SK-N-MC (cell line): ENCODE results near the gene TFEB.

ENCODE experiments used
- EZH2 ChIP-seq: fragments of 200-600 bp; sonication (generic); IDR thresholded peaks from one replicate; pipeline ENCODE4 v1.6.1; 2017; ENCODE audit warnings: antibody characterized with exemption
- FOXP2 ChIP-seq: optimal IDR thresholded peaks from 2 replicates; pipeline ENCODE3; 2011; ENCODE audit warnings: mild to moderate bottlenecking, moderate library complexity; ENCODE audit not compliant: insufficient read depth; ENCODE audit errors: extremely low read length, control extremely low read depth
- POLR2AphosphoS5 ChIP-seq: IDR thresholded peaks from 2 replicates; pipeline ENCODE4 v1.6.1; 2012; ENCODE audit warnings: mild to moderate bottlenecking, low read depth, low read length, borderline replicate concordance

DNA sequence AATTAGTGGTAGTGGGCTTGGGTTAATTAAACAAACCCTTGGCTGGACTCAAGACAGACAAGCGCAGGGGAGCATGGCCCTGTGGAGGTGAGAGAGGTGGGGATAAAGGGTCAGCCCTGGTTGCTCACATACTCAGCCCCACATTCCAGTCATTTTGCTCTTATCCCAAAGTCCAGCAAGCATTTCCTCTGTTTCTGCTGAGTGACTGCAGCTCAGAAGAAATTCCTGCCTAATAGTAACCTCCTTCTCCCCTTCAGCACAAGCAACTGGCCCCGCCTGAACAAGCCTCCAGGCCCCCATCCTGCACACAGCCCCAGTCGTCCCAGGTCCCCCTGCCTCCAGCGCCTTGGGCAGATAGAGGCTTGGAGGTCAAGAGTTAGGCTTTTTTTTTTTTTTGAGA lies 3.6 kb upstream of the TFEB start:
- TF ChIP-seq EZH2 (no peak), POLR2AphosphoS5 (no peak), FOXP2 (no peak)
